ENCODE measurements around the gene TSC22D3.

GRCh38 chrX:107738768-107739167 lies 36.8 kb downstream of the TSC22D3 start:
- TF ChIP-seq RARB (CRISPR knock-in tag; IDR thresholded peaks at IDR 0.05): no peak
- no peak for TF ChIP-seq ZFP3 (CRISPR knock-in tag; IDR thresholded peaks at IDR 0.05)
- no peak for TF ChIP-seq PATZ1 (CRISPR knock-in tag; IDR thresholded peaks at IDR 0.05; ENCODE audit: borderline replicate concordance)
- TF ChIP-seq TCF4 (CRISPR knock-in tag; IDR thresholded peaks at IDR 0.05; ENCODE audit: borderline replicate concordance): no peak
